HG03066 (cell line): ENCODE measurements around the gene FAM151B.
"Not testable (repeated sequence)": the region's sequence is repeated elsewhere in the genome, so short reads cannot be mapped to it uniquely, and the experiment has no call there.

ENCODE experiments used
- ATAC-seq: cut with Tn5 transposase; IDR thresholded peaks from one replicate; pipeline ENCODE4 v1.9.1; 2021; ENCODE audit warnings: low read depth; ENCODE audit not compliant: unreplicated experiment

Gene FAM151B, protein sequence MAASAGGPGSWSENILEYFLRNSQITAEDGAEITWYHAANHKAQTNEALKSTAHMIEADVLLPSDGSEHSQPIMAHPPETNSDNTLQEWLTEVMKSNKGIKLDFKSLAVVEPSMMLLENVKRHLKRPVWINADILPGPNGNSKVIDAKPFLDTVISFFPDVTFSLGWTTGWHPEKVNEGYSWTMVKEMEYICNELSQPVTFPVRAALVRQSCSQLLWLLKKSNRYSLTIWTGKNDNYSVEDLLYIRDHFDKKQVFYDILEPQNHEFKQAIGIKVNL

DNA sequence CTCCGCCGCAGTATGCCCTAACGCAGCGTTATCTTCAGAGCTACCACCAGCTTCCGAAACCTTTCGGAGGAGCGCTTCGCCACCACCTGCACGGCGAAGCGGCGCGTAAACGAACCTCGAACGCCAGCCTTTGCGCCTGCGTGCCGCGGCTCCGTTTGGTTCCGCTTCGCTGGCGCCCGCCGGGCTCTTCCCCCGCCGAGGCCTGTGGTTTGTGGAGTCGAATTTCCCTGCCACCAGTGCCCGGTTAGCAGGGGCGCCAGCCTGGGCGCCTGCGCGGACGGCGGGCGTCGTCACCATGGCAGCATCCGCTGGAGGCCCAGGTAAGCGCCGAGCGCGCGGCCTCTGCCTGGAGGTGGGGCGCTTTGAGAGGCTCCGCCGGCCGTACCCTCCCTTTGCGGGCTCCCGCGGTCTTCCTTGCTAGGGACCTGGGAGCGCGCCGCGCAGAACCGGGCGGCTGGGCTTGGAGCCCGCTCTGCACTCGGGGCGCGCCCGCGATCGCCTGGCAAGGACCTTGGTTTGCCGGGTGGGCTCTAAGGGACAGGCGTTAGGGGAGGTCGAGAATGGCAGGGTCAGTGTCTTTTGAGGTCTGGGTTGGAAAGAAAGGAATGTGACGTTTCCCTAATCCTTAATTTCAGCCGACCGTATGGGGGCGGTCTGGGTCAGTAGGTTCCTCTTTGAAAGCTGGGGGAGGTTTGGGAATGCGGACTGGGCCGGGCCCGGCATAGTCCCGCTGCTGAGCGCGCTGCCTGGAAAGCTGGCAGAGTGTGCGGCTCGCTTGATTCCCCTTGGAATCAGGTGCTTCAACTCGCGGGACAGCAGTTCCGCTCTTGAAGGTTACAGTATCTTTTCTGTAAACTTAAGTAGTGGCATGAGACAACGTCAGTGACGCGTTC is at the start of gene FAM151B:
Gene FAM151B, plus strand, starts transcription at position 272 of the 893 bp plus-strand sequence. Its CDS starts 24 bp downstream, at position 296.
- peak; percentile 85 for ATAC-seq

DNA sequence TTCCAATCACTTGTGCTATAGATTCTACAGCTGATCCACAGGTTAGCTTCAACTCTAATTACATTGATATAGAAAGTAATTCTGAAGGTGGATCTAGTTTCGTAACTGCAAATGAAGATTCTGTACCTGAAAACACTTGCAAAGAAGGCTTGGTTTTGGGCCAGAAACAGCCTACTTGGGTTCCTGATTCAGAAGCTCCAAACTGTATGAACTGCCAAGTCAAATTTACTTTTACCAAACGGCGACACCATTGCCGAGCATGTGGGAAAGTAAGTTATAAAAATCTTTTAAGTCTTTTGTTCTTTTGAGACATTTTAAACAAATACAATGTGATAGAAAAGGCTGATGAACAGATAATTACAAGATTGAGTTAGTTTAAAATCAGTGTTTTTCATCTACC is 49.2 kb upstream of the FAM151B start:
- ATAC-seq: no peak

DNA sequence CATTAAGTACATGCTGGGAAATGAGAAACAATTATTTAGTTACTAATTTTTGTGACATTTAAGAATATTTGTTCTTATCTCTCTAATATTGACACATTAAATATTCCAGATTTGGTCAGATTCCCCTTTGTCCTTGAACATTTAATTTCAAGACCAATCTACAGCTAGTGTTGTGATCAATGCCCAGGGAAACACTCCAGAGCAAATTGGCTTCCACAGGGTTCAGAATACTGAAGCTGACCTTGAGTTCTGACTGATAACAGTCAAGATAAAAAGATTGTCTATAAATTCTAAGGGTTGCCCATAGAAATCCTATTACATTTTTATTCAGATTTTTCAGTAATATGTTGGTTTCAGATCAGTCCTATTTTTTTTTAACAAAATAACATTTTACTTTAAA is 48.7 kb upstream of the FAM151B start:
- ATAC-seq: no peak

DNA sequence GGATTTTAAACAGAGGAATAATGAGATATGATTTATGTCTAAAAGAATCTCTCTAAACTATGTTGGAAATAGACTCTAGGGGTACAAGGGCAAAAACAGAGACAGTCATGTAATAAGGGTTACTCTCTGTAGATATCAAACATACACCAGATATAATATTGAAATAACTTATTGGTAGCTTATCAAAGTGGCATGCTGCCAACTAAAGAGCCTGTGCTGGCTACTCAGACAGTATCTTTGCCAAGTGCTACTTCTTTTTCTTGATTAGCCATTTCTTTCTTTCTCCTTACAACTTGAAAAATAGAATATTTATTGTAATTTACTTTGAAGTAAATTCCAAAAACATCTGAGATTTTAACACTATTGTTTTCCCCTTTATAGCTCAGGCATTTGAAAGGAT is 45.2 kb upstream of the FAM151B start:
- no peak for ATAC-seq

DNA sequence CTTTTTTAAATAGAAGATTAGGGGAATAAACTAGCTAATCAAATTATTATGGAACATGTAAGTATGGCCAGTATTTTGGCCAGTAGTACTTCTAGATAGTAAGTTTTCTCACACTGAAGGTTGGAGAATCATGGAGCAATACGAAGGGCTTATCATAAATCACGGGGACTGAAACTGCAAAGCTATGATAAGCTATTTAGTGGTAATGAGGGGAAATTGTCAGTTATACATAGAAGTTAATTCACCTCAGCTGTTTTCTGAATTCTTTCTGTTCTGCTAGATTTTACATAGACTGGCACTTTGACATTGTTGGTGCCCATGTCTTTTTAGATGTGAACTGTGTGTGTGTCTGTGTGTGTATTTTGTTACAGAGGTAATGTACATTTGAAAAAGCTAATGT is 34.5 kb upstream of the FAM151B start:
- ATAC-seq: no peak

DNA sequence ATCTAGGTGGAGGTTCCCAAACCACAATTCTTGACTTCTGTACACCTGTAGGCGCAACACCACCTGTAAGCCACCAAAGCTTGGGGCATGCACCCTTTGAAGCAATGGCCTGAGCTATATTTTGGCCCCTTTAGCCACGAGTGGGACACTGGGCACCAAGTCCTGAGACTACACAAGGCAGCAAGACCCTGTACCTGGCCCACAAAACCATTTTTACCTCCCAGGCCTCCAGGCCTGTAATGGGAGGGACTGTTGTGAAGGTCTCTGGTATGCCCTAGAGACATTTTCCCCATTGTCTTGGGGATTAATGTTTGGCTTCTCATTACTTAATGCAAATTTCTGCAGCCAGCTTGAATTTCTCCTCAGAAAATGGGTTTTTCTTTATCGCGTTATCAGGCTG is 24.6 kb upstream of the FAM151B start:
- no peak for ATAC-seq

DNA sequence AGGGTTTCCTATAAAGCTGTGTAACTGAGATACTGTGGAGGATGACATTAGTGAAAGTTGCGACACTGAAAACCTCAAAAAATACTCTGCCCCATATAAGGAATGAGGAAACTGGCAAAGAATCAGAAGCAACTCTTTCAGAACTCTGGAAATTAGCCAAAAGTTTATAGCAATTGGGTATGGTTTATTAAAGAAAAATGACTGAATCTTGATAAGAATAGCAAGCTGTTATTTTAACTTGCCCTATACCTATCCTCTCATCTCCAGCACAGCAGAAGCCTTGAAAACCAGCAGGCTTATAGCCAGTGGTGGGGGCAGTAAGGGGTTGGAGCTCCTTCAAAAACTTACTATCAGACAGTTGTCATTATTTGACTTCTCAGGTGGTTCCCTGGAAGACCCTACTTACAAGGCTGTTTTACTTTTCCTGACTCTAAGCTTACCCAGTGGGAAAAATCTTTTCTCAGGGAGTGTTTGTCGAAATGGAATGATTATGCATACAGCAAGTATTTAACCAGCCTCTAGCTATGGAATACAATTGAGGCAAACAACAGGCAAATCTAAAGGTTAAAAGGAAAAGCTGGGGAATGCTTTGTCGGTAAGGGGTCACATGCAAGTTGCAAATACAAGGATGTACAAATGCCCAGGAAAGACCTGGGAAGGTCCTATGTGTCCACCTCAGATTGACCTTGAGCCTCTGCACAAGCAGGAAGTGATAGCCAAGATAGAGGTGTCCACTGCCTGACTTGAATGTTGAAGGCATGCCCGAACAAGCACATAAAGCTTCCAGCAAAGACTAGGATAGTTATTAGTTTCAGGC is 21.0 kb upstream of the FAM151B start:
- ATAC-seq: no peak

DNA sequence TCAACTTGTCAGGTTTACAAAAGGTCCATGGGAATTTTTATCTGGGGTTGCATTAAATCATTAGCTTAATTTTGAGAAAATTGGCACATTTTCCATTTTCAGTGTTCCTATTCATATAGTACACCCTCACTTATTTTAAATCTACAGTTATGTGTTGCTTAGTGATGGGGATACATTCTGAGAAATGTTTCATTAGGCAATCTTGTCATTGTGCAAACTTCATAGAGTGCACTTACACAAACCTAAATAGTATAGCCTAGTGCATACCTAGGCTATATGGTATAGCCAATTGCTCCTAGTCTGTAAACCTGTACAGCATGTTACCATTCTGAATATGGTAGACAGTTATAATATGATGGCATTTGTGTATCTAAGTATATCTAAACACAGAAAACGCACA is 19.8 kb upstream of the FAM151B start:
- no peak for ATAC-seq

DNA sequence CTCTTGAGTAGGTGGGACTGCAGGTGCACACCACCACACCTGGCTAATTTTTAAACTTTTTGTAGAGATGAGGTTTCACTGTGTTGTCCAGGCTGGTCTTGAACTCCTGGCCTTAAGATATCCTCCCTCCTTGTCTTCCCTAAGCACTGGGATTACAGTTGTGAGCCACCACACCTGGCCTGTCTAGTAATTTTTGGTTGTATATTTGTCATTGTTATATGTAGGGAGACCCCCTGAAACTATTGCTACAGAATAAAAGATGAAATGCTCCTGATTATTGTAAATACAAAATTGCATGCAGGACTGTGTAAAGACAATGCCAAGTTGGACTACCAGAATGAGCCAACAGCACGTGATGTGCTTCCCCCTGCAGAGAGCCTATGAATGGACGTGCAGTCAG is 17.3 kb upstream of the FAM151B start:
- ATAC-seq: not testable (repeated sequence)

DNA sequence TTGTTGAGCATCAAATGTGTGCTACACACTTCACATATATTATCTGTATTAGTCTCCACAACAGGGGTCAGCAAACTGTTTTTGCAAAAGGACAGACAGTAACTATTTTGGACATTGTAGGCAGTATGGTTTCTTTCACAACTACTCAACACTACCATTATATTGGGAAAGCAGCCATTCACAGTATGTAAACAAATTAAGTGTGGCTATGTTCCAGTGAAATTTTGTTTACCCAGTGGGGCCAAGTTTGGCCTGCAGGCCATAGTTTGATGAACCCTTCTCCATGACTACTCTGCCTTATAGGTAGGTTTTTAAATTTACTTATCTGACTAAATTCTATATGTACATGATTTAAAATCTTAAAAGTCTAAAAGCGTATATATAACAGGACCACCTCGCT is 13.0 kb upstream of the FAM151B start:
- ATAC-seq: no peak

DNA sequence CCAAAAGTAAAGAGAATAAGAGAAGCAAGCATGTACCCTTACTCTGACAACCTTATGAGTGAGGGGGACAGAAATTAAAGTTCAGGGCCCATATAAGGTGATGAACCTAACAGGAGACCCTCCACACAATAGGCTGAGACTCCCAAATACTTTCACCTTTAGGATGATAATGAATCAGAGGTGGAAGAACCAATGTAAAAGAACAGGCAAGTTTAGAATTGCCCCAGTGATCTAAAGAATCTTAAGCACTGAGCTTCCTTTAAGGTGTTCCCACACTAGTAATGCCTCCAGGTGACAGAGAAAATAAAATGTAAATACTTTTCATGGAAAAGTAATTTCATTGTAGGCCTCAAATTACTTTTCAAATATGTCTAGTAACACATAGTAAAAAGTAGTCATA is 8.2 kb upstream of the FAM151B start:
- ATAC-seq: no peak

DNA sequence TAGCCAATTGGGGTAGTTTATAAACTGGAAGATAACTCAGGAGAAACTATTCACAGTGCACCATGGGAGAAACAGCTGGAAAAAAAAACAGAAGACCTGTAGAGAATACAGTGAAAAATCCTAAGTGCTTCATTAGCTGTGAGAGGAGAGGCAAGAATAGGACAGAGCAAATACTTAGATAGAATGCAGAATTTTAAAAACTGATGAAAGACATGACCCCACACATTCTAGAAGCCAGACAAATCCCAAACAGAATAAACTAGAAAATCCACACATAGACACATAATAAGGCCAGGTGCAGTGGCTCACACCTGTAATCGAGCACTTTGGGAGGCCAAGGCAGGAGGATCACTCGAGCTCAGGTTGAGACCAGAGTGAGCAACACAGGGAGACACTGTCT is 7.5 kb upstream of the FAM151B start:
- no peak for ATAC-seq

DNA sequence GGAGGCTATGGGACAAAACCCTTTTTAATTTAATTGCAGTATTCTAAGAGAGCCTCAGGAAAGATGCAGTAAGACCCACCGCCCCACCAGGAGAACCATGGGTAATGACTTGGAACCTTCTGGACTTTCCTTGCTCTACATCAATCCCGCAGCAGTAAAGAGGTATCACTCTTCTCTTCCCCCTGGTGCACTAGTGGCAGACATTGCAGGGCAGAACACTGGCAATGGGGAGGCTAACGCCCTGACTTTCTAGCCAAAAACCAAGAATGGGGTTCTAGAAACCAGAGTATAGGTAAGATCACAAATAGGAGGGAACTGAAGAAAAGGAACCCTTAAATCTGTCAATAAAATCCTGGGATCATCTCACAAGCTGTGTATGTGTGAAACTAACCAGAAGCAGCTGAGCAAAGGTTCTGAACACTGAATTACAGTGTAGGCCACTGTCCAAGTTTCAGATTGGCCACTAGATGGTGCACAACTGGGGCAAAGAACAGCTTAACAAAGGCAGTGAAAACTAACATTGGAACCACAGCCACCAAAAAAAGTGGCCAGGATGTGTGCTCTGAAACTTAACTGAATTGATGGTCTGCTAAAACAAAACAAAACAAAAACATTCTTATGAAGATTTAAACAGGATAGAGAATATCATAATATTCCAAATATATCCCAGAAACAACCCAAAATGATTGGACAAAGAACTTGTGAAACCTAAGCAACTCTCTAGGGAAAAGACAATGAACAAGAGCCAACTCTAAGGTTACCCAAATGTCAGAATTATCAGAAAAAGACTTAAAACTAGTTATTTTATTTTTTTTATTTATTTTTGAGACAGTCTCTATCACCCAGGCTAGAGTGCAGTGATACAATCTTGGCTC is 6.6 kb upstream of the FAM151B start:
- no peak for ATAC-seq

DNA sequence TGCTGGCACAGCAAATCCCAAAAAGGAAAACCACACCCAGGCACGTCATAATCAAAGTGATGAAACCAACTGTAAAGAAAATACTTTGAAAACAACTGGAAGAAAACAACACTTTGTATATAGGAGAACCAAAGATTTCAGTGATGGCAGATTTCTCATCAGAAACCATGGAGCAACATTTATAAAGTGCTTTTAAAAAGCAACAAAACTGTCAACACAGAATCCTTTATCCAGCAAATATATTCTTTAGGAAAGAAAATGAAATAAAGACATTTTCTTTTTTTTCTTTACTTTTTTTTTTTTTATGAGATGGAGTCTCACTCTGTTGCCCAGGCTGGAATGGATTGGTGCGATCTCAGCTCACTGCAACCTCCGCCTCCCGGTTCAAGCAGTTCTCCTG is 5.3 kb upstream of the FAM151B start:
- ATAC-seq: no peak

DNA sequence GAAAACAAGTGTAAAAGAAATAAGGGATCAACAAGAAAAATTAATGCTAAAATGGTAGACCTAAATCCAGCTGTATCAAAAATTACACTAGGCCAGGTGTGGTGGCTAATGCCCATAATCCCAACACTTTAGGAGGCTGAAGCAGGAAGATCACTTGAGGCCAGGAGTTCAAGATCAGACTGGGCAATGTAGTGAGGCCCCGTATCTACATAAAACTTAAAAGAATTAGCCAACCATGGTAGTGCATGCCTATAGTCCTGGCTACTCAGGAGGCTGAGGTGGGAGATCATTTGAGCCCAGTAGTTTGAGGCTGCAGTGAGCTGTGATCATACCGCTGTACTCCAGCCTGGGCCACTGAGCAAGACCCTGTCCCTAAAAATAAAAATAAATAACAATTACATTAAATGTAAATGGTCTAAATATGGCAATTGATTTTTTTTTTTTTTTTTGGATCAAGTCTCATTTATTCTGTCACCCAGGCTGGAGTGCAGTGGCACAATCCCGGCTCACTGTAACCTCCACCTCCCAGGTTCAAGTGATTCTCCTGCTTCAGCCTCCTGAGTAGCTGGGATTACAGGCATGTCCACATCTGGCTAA is 4.2 kb upstream of the FAM151B start:
- no peak for ATAC-seq

DNA sequence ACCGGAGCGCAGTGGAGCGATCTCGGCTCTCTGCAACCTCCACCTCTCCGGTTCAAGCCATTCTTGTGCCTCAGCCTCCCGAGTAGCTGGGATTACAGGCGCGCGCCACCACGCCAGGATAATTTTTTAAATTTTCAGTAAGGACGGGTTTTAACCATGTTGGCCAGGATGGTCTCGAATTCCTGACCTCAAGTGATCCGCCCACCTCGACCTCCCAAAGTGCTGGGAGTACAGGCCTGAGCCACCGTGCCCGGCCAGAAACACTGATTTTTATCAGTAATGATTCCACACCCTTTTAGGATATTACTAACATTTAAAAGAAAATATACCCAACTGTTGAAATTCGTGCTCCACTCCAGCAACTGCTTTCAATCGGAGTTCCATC is 464 bp upstream of the FAM151B start:
- no peak for ATAC-seq

DNA sequence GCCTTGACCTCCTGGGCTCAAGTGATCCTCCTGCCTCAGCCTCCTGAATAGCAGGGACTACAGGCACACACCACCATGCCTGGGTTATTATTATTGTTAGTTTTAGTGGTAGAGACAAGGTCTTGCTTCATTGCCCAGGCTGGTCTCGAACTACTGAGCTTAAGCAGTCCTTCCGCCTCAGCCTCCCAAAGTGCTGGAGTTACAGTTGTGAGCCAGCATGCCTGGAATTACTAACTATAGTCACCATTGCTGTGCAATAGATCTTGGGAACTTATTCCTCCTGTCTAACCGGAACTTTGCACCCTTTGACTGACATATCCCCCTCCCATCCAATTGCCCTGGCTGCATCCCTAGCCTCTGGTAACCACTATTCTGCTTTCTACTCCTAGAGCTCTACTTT is 3.4 kb downstream of the FAM151B start:
- no peak for ATAC-seq

DNA sequence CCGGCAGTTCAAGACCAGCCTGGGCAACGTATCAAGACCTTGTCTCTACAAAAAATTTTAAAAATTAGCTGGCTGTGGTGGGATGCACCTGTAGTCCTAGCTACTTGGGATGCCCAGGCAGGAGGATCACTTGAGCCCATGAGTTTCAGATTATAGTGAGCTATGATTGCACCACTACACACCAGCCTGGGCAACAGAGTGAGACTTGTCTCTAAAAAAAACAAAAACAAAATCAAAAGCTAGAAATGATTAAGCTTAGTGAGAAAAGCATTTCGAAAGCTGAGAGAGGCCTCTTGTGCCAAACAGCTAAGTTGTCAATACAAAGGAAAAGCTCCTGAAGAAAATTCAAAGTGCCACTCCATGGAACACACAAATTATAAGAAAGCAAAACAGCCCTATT is 4.8 kb downstream of the FAM151B start:
- no peak for ATAC-seq

DNA sequence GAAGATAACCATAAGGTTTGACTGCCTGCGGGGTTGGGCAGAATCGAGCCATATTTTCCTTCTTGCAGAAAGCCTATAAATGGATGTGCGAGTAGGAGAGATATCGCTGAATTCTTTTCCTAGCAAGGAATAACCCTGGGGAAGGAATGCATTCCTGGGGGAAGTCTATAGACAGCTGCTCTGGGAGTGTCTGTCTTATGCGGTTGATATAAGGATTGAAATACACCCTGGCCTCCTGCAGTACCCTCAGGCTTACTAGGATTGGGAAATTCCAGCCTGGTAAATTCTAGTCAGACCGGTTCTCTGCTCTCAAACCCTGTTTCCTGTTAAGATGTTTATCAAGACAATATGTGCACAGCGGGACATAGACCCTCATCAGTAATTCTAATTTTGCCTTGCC is 5.5 kb downstream of the FAM151B start:
- ATAC-seq: not testable (repeated sequence)

DNA sequence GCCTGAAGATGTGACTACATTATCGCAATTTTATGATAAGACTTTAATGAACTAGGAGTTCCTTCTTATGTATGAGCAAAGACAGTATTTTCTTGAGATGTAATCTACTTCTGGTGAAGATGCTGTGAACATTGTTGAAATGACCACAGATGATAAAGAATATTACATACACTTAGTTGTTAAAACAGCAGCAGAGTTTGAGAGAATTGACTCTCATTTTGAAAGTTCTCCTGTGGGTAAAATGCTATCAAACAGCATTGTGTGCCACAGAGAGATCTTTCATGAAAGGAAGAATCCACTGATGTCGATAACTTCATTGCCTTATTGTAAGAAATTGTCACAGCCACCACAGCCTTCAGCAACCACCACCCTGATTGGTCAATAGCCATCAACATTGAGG is 8.0 kb downstream of the FAM151B start:
- ATAC-seq: no peak
